Activated CD8-positive, alpha-beta memory T cell treated with anti-CD3 and anti-CD28 coated beads, Interleukin-2, amount 50 U/mL, for 4 hours (primary cell): ENCODE measurements around the gene WDR20.
A peak's percentile ranks its signal among the peaks of the same experiment; 100 is the strongest.
"Not testable (repeated sequence)": the region's sequence is repeated elsewhere in the genome, so short reads cannot be mapped to it uniquely, and the experiment has no call there.

Source experiments
- DNase-seq: peaks from one replicate; pipeline ENCODE4 v3.0.0-alpha.2; 2020

WDR20 gene

GRCh38 chr14:102222009-102222575 lies 82.4 kb downstream of the WDR20 start:
- DNase-seq: no peak

DNA sequence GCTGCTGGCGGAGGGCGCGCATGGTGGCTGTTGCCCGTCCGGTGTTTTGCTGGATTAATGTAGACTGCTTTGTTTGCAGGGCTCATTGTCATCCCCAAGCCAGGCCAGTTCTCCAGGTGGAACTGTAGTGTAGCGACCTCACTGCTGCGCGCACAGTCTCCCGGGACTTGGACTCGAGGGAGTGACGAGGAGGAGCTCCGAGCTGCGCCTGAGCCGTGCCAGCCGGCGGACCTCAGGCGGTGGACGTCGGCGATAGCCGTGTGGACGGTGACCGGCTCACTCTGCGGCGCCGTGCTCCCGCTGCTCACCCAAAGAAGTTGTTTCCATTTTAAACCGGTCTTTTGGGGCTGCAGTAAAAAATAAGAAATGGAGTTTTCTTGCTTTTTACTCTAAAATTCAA lies 83.1 kb downstream of the WDR20 start:
- no peak for DNase-seq

DNA sequence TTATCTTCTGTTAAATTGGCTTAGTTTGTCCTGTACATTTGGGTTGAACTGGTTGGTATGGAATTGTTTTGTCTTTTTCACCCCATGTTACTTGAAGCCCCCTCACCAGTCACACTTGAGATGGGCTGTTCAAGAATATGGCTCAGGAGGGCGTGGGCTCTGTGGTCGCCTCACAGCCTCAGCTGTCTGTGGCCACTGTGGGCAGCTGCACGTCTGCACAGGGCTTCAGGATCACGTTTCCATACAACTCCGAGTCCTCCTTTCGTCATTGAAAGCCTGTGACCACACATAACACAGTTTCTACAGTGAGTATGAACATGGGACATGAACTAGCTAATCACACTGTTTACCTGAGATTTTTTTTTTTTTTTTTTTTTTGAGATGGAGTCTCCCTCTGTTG lies 84.0 kb downstream of the WDR20 start:
- no peak for DNase-seq

DNA sequence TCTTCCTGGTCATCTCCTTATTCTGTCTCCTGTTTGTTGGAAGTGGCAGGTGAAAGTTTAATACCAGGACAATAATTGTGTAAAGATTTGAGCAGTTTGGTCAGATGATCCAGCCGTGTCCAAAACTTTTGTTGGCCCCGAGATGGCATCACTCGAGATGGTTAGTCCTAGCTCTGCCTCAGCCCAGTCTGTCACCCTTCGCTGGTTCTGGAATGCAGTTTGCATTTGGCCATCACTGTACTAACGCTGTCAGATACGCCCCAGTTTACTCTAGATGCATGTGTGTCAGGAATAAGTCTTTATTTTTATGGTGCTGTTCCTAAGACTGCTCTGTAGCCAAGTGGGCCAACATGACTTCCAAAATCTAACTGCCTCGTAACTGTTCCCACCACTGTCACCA lies 85.7 kb downstream of the WDR20 start:
- no peak for DNase-seq

DNA sequence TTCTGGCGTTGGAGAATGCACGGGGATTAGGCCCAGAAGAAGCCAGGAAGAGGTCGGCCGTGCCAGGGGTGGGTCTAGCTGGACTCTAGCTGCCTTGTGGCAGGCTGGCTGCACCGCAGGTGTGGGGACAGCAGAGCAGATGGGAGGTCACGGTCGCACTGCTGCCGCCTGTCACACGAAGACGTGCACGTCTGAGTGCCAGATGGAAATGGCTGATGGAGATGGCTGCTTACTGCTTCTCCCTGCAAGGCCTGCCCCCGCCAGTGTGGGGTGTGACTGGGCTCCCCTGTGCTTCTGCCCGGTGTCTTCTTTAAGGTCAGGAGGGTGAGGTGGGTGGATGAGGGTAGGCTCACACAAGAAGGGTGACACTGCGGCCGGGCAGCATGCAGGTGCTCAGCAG lies 86.2 kb downstream of the WDR20 start:
- DNase-seq: no peak

GRCh38 chr14:102226356-102227125 lies 86.8 kb downstream of the WDR20 start:
- DNase-seq: no peak

- DNase-seq: no peak
Observed at GRCh38 chr14:102227184-102227964, 87.7 kb downstream of the WDR20 start.

DNA sequence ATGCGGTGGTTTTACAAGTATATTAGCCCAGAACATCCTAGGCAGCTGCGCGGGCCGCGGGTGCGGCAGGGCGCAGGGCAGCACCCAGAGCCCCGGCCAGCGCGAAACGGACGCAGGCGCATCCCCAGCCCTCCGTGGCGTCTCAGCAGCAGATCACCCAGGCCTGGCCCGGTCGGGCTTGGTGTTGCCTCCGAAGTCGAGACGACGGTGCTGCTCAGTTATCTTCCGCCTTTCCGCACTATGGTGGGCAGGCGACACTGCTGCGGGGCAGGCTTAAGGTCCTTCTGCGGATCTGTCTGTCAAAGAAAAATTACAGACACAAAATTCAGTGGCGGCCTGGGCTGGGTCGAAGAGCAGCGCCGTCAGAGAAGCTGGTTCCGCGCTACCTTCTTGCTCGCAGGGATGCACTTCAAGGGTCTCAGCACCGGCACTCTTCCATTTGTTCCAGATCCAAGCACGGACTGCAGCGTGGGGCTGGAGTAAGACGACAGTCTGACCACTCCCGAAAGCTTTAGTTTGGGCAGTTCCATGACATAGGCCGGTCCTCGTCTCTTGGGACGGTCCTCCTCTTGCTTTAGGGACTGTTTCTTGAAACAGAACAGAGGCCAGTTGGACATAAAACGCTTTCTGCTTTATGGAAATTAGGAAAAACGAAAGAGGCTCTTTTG lies 89.5 kb downstream of the WDR20 start:
- no peak for DNase-seq

DNA sequence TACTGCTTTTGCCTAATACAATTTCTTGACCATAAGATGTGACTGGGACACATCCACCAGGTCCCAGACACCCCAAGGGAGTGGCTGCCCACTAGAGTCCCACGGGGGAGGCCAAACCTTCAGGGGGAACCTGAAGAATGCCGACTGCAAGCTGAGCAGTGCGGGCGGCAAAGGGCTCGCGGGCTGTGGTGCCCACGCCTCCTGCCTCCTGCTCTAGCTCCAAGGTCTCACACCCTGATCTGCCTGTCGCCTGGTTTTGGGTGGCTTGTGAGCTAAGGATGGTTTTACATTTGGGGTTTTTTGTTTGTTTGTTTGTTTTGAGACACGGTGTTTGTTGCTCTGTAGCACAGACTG lies 90.0 kb downstream of the WDR20 start:
- DNase-seq: no peak

- no peak for DNase-seq
Observed at GRCh38 chr14:102230481-102231210, 90.9 kb downstream of the WDR20 start.

GRCh38 chr14:102231476-102232347 lies 92.0 kb downstream of the WDR20 start:
- DNase-seq: no peak

DNA sequence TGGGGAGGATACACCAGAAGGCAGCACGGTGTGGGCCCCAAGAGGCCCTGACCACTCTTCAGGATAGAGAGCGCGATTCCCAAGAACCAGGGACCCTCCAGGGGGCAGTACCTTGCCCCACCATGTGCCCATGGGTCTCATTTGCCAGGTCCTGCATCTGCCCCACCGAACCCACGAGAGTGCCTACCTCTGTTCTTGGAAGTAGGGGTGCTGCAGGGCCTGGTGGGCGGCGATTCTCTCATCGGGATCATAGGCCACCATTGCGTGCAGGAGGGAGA lies 92.6 kb downstream of the WDR20 start:
- DNase-seq: no peak

GRCh38 chr14:102233081-102233480 lies 93.4 kb downstream of the WDR20 start:
- no peak for DNase-seq

- no peak for DNase-seq
Observed at GRCh38 chr14:102234331-102235264, 94.9 kb downstream of the WDR20 start.

DNA sequence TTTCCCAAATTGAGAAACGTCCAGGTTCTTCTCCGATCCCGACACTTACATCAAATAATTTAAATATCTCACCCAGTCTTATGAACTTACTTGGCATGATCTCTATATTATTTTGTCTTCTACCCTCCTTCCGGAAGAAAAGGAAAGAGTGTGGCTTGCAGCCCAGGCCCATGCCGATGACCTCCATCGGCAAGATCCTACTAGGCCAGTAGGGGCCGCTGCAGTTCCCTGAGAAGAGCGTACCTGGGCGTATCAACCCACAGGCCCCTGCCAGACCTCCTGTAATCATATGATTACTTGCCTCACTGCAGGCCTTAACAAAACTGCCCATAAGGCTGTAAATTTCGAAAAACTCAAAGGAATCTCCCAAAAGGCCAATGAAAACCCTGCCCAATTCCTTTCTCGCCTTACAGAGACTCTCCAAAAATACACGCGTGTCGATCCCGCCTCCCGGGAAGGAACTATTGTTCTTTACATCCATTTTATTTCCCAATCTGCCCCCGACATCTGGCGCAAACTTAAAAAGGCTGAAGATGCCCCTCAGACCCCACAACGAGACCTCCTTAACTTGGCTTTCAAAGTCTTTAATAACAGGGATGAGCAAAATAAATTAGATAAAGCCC lies 95.7 kb downstream of the WDR20 start:
- DNase-seq: peak; percentile 78

DNA sequence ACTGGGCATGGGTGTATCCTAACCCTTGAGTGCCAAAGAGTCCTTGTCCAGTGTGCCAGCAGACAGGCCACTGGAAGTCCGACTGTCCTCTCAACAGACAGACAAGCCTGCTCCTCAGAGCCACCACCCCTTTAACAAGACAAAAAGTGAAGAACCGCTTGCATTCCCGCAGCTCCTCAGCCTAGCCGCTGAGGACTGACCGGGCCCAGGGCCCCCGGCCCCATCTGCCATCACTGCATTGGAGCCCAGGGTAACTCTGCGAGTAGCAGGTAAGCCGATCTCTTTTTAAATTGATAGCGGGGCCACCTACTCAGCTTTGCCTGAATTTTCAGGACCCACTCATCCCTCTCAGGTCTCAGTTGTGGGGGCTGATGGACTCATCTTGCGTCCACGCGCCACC lies 96.3 kb downstream of the WDR20 start:
- DNase-seq: no peak

- DNase-seq: no peak
Observed at GRCh38 chr14:102238131-102238530, 98.4 kb downstream of the WDR20 start.

DNA sequence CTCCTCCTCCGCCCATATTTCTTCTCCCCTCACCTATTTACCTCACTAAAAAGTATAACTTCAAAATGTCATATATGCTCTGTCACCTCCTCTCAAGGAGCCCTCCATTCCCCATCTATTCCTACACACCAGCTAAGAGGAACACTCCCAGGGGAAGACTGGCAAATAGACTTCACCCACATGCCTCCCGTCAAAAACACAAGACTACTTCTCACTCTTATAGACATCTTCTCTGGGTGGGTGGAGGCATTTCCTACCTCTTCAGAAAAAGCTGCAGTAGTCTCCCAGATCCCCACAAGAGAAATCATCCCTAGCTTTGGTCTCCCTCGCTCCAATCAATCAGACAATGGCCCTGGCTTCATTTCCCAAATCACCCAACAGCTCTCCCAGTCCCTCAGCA lies 99.1 kb downstream of the WDR20 start:
- no peak for DNase-seq

GRCh38 chr14:102239231-102239630 lies 99.5 kb downstream of the WDR20 start:
- no peak for DNase-seq

DNA sequence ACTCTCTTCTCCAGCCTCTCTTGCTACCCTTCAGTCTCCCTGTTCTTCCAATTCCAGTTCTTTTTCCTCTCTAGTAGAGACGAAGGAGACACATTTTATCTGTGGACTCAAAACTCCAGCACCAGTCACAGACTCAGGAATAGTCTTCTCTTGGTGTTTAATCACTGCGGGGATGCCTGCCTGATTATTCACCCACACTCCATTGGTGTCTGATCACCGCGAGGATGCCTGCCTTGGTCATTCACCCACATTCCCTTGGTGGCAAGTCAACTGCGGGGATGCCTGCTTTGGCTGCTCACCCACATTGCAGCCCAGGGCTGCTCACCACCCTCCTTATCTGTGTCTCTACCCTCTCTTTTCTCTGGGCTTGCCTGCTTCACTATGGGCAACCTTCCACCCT lies 100.8 kb downstream of the WDR20 start:
- not testable (repeated sequence) for DNase-seq

GRCh38 chr14:102241147-102241546 lies 101.5 kb downstream of the WDR20 start:
- no peak for DNase-seq
